ENCODE data around the gene SIRT3.

SIRT3 gene

GRCh38 chr11:206526-207207, 29.5 kb downstream of the SIRT3 start:
- Histone ChIP-seq H3K36me3 (ENCODE audit: control insufficient read depth, insufficient read depth, low read length) (peaks cover 7% of the 10 kb centered on the region), H3K27ac (ENCODE audit: low read depth, low read length) (peak overlapping the region; percentile 46)
- no CpG with 5 or more reads among the region's 39 CpGs for WGBS (ENCODE audit: extremely low coverage, insufficient coverage, low lambda C conversion rate)

GRCh38 chr11:206002-206384, 30.1 kb downstream of the SIRT3 start:
- Histone ChIP-seq H3K4ac (ENCODE audit: low read depth, low read length) (no peak overlapping the region), H4K5ac (ENCODE audit: low read length) (no peak overlapping the region), H3K4me2 (ENCODE audit: low read length) (peak overlapping the region; percentile 96), H2BK5ac (ENCODE audit: low read length) (no peak overlapping the region), H2BK120ac (ENCODE audit: low read depth, low read length) (no peak overlapping the region), H2AK5ac (ENCODE audit: low read length) (no peak overlapping the region), H3K23ac (ENCODE audit: low read length) (no peak overlapping the region), H3K79me2 (ENCODE audit: control insufficient read depth, insufficient read depth, low read length) (peaks cover 39% of the 10 kb centered on the region), H3K9ac (ENCODE audit: low read length) (peak overlapping the region; percentile 93), H3K56ac (ENCODE audit: low read length) (peak overlapping the region; percentile 98), H3K27ac (ENCODE audit: low read depth, low read length) (no peak overlapping the region), H3K36me3 (ENCODE audit: control insufficient read depth, insufficient read depth, low read length) (peaks cover 4% of the 10 kb centered on the region), H4K8ac (ENCODE audit: low read depth, low read length) (no peak overlapping the region), H3K79me1 (ENCODE audit: low read length) (peaks cover 48% of the 10 kb centered on the region), H3K4me1 (ENCODE audit: control insufficient read depth, low read depth, low read length) (peaks cover 12% of the 10 kb centered on the region), H3K27me3 (ENCODE audit: insufficient read depth, low read length, poor library complexity) (no peaks in the 10 kb centered on the region), H3K18ac (ENCODE audit: low read length) (no peak overlapping the region), H3K4me3 (ENCODE audit: low read length) (no peak overlapping the region), H2BK15ac (replicated peaks; ENCODE audit: low read depth) (no peak overlapping the region)
- no CpG with 5 or more reads among the region's 7 CpGs for WGBS (ENCODE audit: extremely low coverage, insufficient coverage, low lambda C conversion rate)
- DNase-seq: no peak

More at GRCh38 chr11:206526-207207, 29.5 kb downstream of the SIRT3 start:
- H3K79me1 ChIP-seq (ENCODE audit: low read length): peaks cover 52% of the 10 kb centered on the region
- H3K56ac ChIP-seq (ENCODE audit: low read length): peak overlapping the region; percentile 98
- peak overlapping the region; percentile 48 for H3K23ac ChIP-seq (ENCODE audit: low read length)
- H3K27me3 ChIP-seq (ENCODE audit: insufficient read depth, low read length, poor library complexity): no peaks in the 10 kb centered on the region
- peak overlapping the region; percentile 88 for H3K4ac ChIP-seq (ENCODE audit: low read depth, low read length)
- no peak overlapping the region for H2BK5ac ChIP-seq (ENCODE audit: low read length)
- H3K79me2 ChIP-seq (ENCODE audit: control insufficient read depth, insufficient read depth, low read length): peaks cover 39% of the 10 kb centered on the region
- H2AK5ac ChIP-seq (ENCODE audit: low read length): peak overlapping the region; percentile 58
- H3K4me1 ChIP-seq (ENCODE audit: control insufficient read depth, low read depth, low read length): peaks cover 12% of the 10 kb centered on the region
- no peak overlapping the region for H2BK120ac ChIP-seq (ENCODE audit: low read depth, low read length)
- peak; percentile 16 for DNase-seq
- H2BK15ac ChIP-seq (replicated peaks; ENCODE audit: low read depth): no peak overlapping the region
- no peak overlapping the region for H4K8ac ChIP-seq (ENCODE audit: low read depth, low read length)
- peak overlapping the region; percentile 11 for H3K18ac ChIP-seq (ENCODE audit: low read length)
- H3K4me2 ChIP-seq (ENCODE audit: low read length): peak overlapping the region; percentile 96
- H3K4me3 ChIP-seq (ENCODE audit: low read length): peak overlapping the region; percentile 95
- H4K5ac ChIP-seq (ENCODE audit: low read length): no peak overlapping the region
- peak overlapping the region; percentile 93 for H3K9ac ChIP-seq (ENCODE audit: low read length)

GRCh38 chr11:205221-206001, 30.7 kb downstream of the SIRT3 start:
- H3K79me1 ChIP-seq (ENCODE audit: low read length): peaks cover 42% of the 10 kb centered on the region
- no peak overlapping the region for H3K4ac ChIP-seq (ENCODE audit: low read depth, low read length)
- no peak overlapping the region for H2BK5ac ChIP-seq (ENCODE audit: low read length)
- no peak overlapping the region for H3K9ac ChIP-seq (ENCODE audit: low read length)
- peak overlapping the region; percentile 10 for H3K56ac ChIP-seq (ENCODE audit: low read length)
- H3K23ac ChIP-seq (ENCODE audit: low read length): no peak overlapping the region
- H3K36me3 ChIP-seq (ENCODE audit: control insufficient read depth, insufficient read depth, low read length): peaks cover 4% of the 10 kb centered on the region
- H3K79me2 ChIP-seq (ENCODE audit: control insufficient read depth, insufficient read depth, low read length): peaks cover 34% of the 10 kb centered on the region
- no peak for DNase-seq
- H2BK120ac ChIP-seq (ENCODE audit: low read depth, low read length): no peak overlapping the region
- H2BK15ac ChIP-seq (replicated peaks; ENCODE audit: low read depth): no peak overlapping the region
- H3K4me2 ChIP-seq (ENCODE audit: low read length): no peak overlapping the region
- H3K4me1 ChIP-seq (ENCODE audit: control insufficient read depth, low read depth, low read length): peaks cover 12% of the 10 kb centered on the region
- H3K27me3 ChIP-seq (ENCODE audit: insufficient read depth, low read length, poor library complexity): no peaks in the 10 kb centered on the region
- H2AK5ac ChIP-seq (ENCODE audit: low read length): no peak overlapping the region
- H4K5ac ChIP-seq (ENCODE audit: low read length): no peak overlapping the region
- no CpG with 5 or more reads among the region's 16 CpGs for WGBS (ENCODE audit: extremely low coverage, insufficient coverage, low lambda C conversion rate)
- H3K18ac ChIP-seq (ENCODE audit: low read length): no peak overlapping the region
- no peak overlapping the region for H3K4me3 ChIP-seq (ENCODE audit: low read length)
- H3K27ac ChIP-seq (ENCODE audit: low read depth, low read length): no peak overlapping the region
- no peak overlapping the region for H4K8ac ChIP-seq (ENCODE audit: low read depth, low read length)

- H3K56ac ChIP-seq (ENCODE audit: low read length): no peak overlapping the region
- H3K36me3 ChIP-seq (ENCODE audit: control insufficient read depth, insufficient read depth, low read length): no peaks in the 10 kb centered on the region
- no peak overlapping the region for H3K9ac ChIP-seq (ENCODE audit: low read length)
- H4K5ac ChIP-seq (ENCODE audit: low read length): no peak overlapping the region
- no peak overlapping the region for H2BK120ac ChIP-seq (ENCODE audit: low read depth, low read length)
- H4K8ac ChIP-seq (ENCODE audit: low read depth, low read length): no peak overlapping the region
- H3K27ac ChIP-seq (ENCODE audit: low read depth, low read length): no peak overlapping the region
- H3K27me3 ChIP-seq (ENCODE audit: insufficient read depth, low read length, poor library complexity): no peaks in the 10 kb centered on the region
- H3K4ac ChIP-seq (ENCODE audit: low read depth, low read length): no peak overlapping the region
- H3K4me3 ChIP-seq (ENCODE audit: low read length): no peak overlapping the region
- no peak for DNase-seq
- H3K79me1 ChIP-seq (ENCODE audit: low read length): peaks cover 35% of the 10 kb centered on the region
- no peak overlapping the region for H2BK15ac ChIP-seq (replicated peaks; ENCODE audit: low read depth)
- H3K18ac ChIP-seq (ENCODE audit: low read length): no peak overlapping the region
- H2BK5ac ChIP-seq (ENCODE audit: low read length): no peak overlapping the region
- H3K4me1 ChIP-seq (ENCODE audit: control insufficient read depth, low read depth, low read length): peaks cover 9% of the 10 kb centered on the region
- H3K4me2 ChIP-seq (ENCODE audit: low read length): no peak overlapping the region
- H3K79me2 ChIP-seq (ENCODE audit: control insufficient read depth, insufficient read depth, low read length): peaks cover 27% of the 10 kb centered on the region
- WGBS (ENCODE audit: extremely low coverage, insufficient coverage, low lambda C conversion rate): no CpG with 5 or more reads among the region's 12 CpGs
- no peak overlapping the region for H2AK5ac ChIP-seq (ENCODE audit: low read length)
- no peak overlapping the region for H3K23ac ChIP-seq (ENCODE audit: low read length)
These were observed 31.5 kb downstream of the SIRT3 start for GRCh38 chr11:204587-205109.

GRCh38 chr11:203945-204586, 32.1 kb downstream of the SIRT3 start:
- Histone ChIP-seq H3K4me1 (ENCODE audit: control insufficient read depth, low read depth, low read length) (peaks cover 6% of the 10 kb centered on the region), H3K36me3 (ENCODE audit: control insufficient read depth, insufficient read depth, low read length) (no peaks in the 10 kb centered on the region), H3K27me3 (ENCODE audit: insufficient read depth, low read length, poor library complexity) (no peaks in the 10 kb centered on the region), H4K5ac (ENCODE audit: low read length) (no peak overlapping the region), H4K8ac (ENCODE audit: low read depth, low read length) (no peak overlapping the region), H2BK5ac (ENCODE audit: low read length) (no peak overlapping the region), H3K79me1 (ENCODE audit: low read length) (peaks cover 30% of the 10 kb centered on the region), H3K9ac (ENCODE audit: low read length) (no peak overlapping the region), H3K79me2 (ENCODE audit: control insufficient read depth, insufficient read depth, low read length) (peaks cover 21% of the 10 kb centered on the region), H3K27ac (ENCODE audit: low read depth, low read length) (no peak overlapping the region), H2AK5ac (ENCODE audit: low read length) (no peak overlapping the region), H3K4ac (ENCODE audit: low read depth, low read length) (no peak overlapping the region), H2BK15ac (replicated peaks; ENCODE audit: low read depth) (no peak overlapping the region), H3K56ac (ENCODE audit: low read length) (no peak overlapping the region), H2BK120ac (ENCODE audit: low read depth, low read length) (no peak overlapping the region), H3K18ac (ENCODE audit: low read length) (no peak overlapping the region), H3K23ac (ENCODE audit: low read length) (no peak overlapping the region), H3K4me3 (ENCODE audit: low read length) (no peak overlapping the region), H3K4me2 (ENCODE audit: low read length) (no peak overlapping the region)
- no CpG with 5 or more reads among the region's 4 CpGs for WGBS (ENCODE audit: extremely low coverage, insufficient coverage, low lambda C conversion rate)
- DNase-seq: no peak
